GM10847 (cell line): ENCODE measurements around the gene SLC6A16.

Source experiments
- POLR2A ChIP-seq: IDR thresholded peaks from 2 replicates; pipeline ENCODE4 v1.6.1; 2011; ENCODE audit not compliant: insufficient read length; ENCODE audit errors: extremely low read depth

Gene SLC6A16

GRCh38 chr19:49309087-49309486 is 15.9 kb downstream of the SLC6A16 start:
- no peak for TF ChIP-seq POLR2A

DNA sequence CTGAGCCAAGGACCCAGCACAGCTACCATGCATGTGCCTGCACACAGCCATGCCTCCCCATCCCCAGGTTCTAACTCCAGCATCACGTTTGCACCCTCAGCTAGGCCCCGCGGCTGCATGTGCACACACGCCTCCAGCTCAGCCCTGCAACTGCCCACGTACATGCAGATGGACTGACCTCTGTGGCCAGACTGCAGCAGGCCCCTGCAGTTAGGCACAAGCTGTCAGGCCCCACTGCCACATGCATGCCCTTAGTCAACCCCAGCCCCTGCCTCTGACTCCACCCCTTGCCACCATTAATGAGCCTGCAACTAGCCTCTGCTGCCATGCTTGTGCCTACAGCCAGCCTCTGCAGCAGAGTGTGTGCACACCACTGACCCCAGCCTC is 23.1 kb downstream of the SLC6A16 start:
- TF ChIP-seq POLR2A = no peak

DNA sequence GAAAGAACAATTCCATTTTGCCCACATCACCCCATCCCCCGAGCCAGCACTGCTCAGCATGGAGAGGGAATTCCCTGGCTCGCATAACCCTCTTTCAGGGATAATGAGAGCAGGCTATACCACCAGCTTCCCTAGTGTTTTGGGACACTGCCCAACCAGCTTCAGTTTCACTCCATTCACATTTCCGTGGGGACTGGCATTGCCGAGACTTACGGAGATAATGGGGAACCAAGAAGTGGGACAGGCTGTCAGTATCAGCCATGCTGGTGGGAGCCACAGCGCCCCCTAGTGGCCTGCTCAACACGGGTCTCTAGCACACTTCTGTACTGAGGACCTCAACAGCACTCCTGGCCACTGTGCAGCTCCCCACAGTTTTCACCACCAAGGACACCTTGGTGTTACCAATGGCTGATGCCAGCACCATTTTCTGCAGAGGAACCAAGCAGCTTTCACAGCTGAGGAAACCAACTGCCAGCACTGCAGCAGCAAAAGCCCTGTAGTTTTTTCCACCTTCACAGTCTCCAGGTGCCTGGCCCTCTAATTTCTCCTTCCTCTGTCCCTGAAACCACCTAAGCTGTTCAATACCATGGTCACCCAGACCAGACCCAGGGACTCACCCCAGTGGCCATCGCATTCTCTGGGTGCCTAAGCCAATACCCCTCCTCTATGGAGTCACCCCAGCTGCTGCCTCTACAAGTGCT is 23.7 kb downstream of the SLC6A16 start:
- no peak for TF ChIP-seq POLR2A

DNA sequence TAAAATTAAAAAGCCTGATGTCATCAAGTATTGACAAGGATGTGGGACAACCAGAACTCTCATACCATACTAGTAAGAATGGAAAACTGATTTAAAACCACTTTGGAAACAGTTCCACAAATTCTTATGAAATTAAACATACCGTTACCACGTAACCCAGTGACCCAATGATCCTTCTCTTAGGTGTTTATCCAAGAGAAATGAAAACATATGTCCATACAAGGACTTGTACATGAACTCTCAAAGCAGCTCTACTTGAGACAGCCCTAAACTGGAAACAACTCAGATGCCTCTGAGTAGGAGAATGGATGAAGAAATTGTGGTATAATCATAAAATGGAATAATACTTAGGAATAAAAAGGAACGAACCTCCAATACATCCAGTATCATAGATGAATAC is 27.6 kb downstream of the SLC6A16 start:
- TF ChIP-seq POLR2A = no peak

DNA sequence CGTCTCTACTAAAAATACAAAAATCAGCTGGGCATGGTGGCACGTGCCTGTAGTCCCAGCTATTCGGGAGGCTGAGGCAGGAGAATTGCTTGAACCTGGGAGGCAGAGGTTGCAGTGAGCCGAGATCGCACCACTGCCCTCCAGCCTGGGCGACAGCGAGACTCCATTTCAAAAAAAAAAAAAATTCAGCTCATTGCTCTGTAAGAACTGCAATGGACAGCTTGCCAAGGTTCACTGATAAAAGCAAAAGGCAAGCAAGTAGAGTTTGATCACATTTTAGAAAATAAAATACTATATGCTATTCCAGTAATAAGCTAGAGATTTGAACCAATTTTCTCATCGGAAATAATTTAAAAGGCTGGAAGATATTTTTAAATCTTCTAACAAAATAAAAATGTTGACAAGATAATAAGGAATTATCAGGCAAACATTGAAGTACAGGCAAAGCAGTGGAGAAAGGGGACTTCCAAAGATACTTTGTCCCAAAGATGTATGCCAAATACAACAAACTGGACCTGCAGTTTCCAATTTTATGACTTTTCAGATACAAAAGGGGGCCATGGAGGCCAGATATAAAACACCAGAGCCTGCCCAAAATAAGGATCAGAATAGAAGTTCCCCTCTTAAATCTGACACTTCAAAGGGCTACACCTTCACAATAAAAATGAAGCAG is 29.6 kb downstream of the SLC6A16 start:
- no peak for TF ChIP-seq POLR2A

GRCh38 chr19:49294401-49294800 is 30.6 kb downstream of the SLC6A16 start:
- TF ChIP-seq POLR2A = no peak

GRCh38 chr19:49290517-49290916 is 34.5 kb downstream of the SLC6A16 start:
- no peak for TF ChIP-seq POLR2A

DNA sequence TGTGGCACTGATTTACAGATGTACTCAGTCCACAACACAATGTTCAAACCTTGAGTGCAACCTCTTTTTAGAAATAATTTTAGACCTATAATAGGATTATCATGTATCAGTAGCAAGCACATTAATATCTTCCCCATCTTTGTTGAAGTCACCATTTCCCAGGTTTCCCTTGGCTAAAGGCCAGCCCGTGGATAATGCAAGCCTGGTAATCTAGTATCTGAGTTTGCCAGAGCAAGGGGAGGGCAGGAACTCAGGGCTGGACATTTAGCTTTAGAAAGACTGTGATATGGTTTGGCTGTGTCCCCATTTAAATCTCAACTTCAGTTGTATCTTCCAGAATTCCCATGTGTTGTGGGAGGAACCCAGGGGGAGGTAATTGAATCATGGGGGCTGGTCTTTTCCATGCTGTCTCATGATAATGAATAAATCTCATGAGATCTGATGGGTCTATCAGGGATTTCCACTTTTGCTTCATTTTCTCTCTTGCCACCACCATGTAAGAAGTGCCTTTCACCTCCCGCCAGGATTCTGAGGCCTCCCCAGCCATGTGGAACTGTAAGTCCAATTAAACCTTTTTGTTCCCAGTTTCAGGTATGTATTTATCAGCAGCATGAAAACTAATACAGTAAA is 37.7 kb downstream of the SLC6A16 start:
- no peak for TF ChIP-seq POLR2A

DNA sequence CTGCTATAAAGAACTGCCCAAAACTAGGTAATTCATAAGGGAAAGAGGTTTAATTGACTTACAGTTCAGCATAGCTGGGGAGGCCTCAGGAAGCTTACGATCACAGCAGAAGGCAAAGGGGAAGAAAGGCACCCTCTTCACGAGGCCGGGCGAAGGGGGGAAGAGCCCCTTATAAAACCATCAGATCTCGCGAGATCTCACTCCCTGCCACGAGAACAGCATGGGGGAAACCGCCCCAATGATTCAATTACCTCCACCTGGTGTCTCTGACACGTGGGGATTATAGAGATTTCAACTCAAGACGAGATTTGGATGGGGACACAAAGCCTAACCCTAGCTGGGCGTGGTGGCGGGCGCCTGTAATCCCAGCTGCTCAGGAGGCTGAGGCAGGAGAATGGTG is 42.8 kb downstream of the SLC6A16 start:
- no peak for TF ChIP-seq POLR2A

GRCh38 chr19:49272204-49272603 is 52.8 kb downstream of the SLC6A16 start:
- TF ChIP-seq POLR2A = no peak

- TF ChIP-seq POLR2A = no peak
Observed at GRCh38 chr19:49271080-49271753, 53.8 kb downstream of the SLC6A16 start.

DNA sequence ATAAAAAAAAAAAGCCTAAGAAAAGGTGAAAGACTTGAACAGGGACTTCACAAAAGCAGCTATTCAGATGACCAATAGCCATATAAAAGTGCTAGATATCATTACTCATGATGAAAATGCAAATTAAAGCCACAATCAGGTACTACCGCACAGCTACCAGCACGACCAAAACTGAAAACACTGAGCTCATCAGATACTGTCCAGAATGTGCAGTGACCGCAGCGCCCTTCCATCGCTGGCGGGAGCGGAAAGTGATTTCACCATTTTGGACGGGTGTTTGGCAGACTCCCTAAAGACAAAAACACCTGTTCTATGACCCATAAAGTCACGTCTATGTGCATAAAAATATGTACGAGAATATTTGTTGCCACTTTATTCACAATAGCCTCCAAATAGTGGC is 60.7 kb downstream of the SLC6A16 start:
- no peak for TF ChIP-seq POLR2A

DNA sequence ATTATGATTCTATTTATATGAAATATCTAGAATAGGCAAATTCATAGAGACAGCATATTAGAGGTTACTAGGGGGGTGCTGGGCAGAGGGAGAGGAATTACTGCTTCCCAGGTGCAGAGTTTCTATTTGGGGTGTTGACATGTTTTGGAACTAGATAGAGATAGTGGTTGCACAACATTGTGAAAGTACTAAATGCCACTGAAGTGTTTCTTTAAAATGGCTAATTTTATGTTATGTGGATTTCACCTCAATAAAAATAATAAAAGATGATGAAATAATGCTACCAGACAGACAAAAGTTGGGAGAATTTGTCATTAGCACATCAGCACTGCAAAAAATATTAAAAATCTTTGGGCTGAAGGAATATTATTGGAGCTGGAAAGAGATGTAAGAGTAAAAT is 63.4 kb downstream of the SLC6A16 start:
- TF ChIP-seq POLR2A = no peak

DNA sequence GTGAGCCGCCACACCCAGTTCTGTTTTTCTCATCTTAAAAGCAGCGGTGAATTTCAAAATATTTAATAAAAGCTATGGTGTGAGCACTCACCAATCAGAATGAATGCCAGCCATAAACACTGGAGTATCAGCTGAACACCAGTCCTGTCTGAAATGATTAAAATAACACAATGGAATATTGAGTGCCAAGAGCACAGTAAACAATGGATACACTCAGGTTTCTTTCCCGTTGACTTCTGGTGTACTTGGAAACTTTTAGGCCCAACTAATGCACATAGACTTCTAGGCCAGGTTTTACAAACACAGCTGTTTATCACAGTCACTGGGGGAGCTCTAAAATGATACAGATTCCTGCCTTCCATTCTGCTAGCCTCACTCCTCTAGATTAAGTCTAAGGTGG is 68.3 kb downstream of the SLC6A16 start:
- no peak for TF ChIP-seq POLR2A

DNA sequence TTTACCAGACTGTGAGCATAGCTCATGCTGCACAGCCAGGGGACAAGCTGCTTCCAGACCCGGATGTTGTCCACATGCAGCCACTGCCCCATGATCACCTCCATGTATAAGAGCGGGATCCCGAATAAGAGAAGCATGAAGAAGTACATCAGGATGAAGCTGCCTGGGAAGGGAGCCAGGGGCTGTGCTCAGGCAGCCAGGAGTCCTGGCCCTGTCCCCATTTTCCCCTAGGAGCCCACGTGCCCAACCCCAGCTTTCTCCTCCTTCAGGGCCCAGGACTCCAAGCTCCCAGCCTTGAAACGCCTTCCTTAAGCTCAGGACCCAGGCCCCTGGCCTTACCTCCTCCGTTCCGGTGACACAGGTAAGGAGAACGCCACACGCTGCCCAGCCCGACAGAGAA is 69.3 kb downstream of the SLC6A16 start:
- TF ChIP-seq POLR2A = no peak

- no peak for TF ChIP-seq POLR2A
Observed at GRCh38 chr19:49249933-49250332, 75.1 kb downstream of the SLC6A16 start.
